ENCODE results near the gene FANCC. TPM values are rescaled to one million over a fixed set of nuclear protein-coding genes. Genes with fewer than 3 reads are reported as not detected.
A peak's percentile ranks its signal among the peaks of the same experiment; 100 is the strongest.

Gene FANCC
- total and polyA plus RNA-seq, 2 of the 13 experiments (the other 11 are each of a cell fraction or from before 2014, with no cell fraction given): 7.4 to 8.6 TPM

- TF ChIP-seq ZNF720 (CRISPR knock-in tag; IDR thresholded peaks at IDR 0.05) (no peak), NKX3-1 (CRISPR knock-in tag; IDR thresholded peaks at IDR 0.05) (no peak), ZNF30 (CRISPR knock-in tag; IDR thresholded peaks at IDR 0.05) (no peak), ZNF572 (CRISPR knock-in tag; IDR thresholded peaks at IDR 0.05) (no peak), UBTF (CRISPR knock-in tag; IDR thresholded peaks at IDR 0.05) (0 out of 2 replicates have a peak, but pooled peaks have one; percentile 30), PBX2 (CRISPR knock-in tag; IDR thresholded peaks at IDR 0.05) (no peak), MEIS1 (CRISPR knock-in tag; IDR thresholded peaks at IDR 0.05; ENCODE audit: borderline replicate concordance) (no peak), HNF4A (CRISPR knock-in tag; IDR thresholded peaks at IDR 0.05) (no peak), PAXIP1 (CRISPR knock-in tag; conservative IDR thresholded peaks at IDR 0.05) (no peak), TAF15 (IDR thresholded peaks at IDR 0.05; ENCODE audit: low read depth, low read length, poor library complexity, severe bottlenecking) (no peak), POLR2AphosphoS5 (IDR thresholded peaks at IDR 0.05; ENCODE audit: low read depth, low read length) (no peak; the same call in 1 of the 2 replicates), FOXA3 (CRISPR knock-in tag; IDR thresholded peaks at IDR 0.05) (no peak), CENPBD1 (CRISPR knock-in tag; IDR thresholded peaks at IDR 0.05; ENCODE audit: borderline replicate concordance, low read depth) (no peak), ZNF768 (CRISPR knock-in tag; IDR thresholded peaks at IDR 0.05) (no peak), ZNF770 (CRISPR knock-in tag; IDR thresholded peaks at IDR 0.05) (no peak), RXRB (CRISPR knock-in tag; IDR thresholded peaks at IDR 0.05; ENCODE audit: borderline replicate concordance) (0 out of 2 replicates have a peak, but pooled peaks have one; percentile 11), HNRNPLL (IDR thresholded peaks at IDR 0.05; ENCODE audit: low read depth, low read length, poor library complexity, severe bottlenecking) (peak; percentile 54), ZC3H4 (CRISPR knock-in tag; IDR thresholded peaks at IDR 0.05; ENCODE audit: borderline replicate concordance) (no peak)
These were observed 4.5 kb downstream of the FANCC start (continued) for GRCh38 chr9:95313010-95313498.
